Activated CD4-positive, alpha-beta T cell treated with anti-CD3 and anti-CD28 coated beads, Interleukin-2, amount 10 ng/mL, durations not matched to agents 7 days and 5 days (primary cell): ENCODE measurements around the gene ASPG. TPM values are rescaled to one million over a fixed set of nuclear protein-coding genes. Genes with fewer than 3 reads are reported as not detected.

ENCODE experiments used
- CTCF ChIA-PET: fragments of 350-600 bp; sonication (Branson Sonifier 250); formaldehyde crosslinking; loops from one replicate; lab custom pipeline; 2021; ENCODE audit warnings: antibody characterized with exemption; lab: Charles Lee
- POLR2A ChIA-PET: fragments of 350-600 bp; sonication (Branson Sonifier 250); formaldehyde crosslinking; loops from one replicate; lab custom pipeline; 2021; ENCODE audit warnings: antibody characterized with exemption; lab: Charles Lee
- DNase-seq: peaks from one replicate; pipeline ENCODE4 v3.0.0-alpha.2; 2020
- H3K27ac Mint-ChIP-seq: one replicate; pipeline ENCODE4 v1.8.0; 2021; ENCODE audit warnings: mild to moderate bottlenecking, moderate library complexity, mixed read lengths
- H3K27me3 Mint-ChIP-seq: one replicate; pipeline ENCODE4 v1.8.0; 2021; ENCODE audit warnings: mixed read lengths
- H3K36me3 Mint-ChIP-seq: one replicate; pipeline ENCODE4 v1.8.0; 2021; ENCODE audit warnings: low read depth, mixed read lengths
- H3K4me1 Mint-ChIP-seq: one replicate; pipeline ENCODE4 v1.8.0; 2021; ENCODE audit warnings: mixed read lengths
- H3K4me3 Mint-ChIP-seq: one replicate; pipeline ENCODE4 v1.8.0; 2021; ENCODE audit warnings: mild to moderate bottlenecking, moderate library complexity, mixed read lengths
- H3K9me3 Mint-ChIP-seq: one replicate; pipeline ENCODE4 v1.8.0; 2021; ENCODE audit warnings: mixed read lengths
- total RNA-seq, 2 experiments: library from RNA; stranded (reverse); gene quantifications; one replicate each; pipeline ENCODE4 v1.2.3, GENCODE V29; 2021

ASPG gene
- total RNA-seq, 2 experiments from 2014 or later: not detected

- CTCF ChIA-PET: no interaction called here
- POLR2A ChIA-PET: no interaction called here
Observed at GRCh38 chr14:104106471-104106991, 21.0 kb downstream of the ASPG start.

DNA sequence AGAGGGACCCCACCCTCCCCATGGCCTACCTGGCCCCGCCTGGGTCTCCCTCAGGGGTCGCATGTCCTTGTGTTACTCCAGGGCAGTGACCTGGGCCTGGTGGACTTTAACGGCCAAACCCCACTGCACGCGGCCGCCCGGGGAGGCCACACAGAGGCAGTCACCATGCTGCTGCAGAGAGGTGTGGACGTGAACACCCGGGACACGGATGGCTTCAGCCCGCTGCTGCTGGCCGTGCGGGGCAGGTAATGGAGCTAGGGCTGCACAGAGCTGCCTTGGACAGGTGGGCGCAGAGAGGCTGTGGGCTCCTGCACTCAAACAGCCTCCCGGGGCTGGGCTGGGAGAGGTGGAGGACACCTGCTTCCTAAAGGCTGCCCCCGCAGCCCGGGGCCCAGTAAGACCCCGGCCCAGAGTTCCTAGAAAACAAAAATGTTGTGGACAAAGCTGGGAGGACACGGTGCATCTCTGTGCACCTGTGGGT, 21.6 kb downstream of the ASPG start:
- no peak for DNase-seq
- H3K4me3 Mint-ChIP-seq: no peak overlapping the region
- POLR2A ChIA-PET: no interaction called here
- no peaks in the 10 kb centered on the region for H3K36me3 Mint-ChIP-seq
- H3K9me3 Mint-ChIP-seq: no peaks in the 10 kb centered on the region
- H3K27ac Mint-ChIP-seq: no peak overlapping the region
- CTCF ChIA-PET: no interaction called here
- H3K4me1 Mint-ChIP-seq: no peaks in the 10 kb centered on the region
- H3K27me3 Mint-ChIP-seq: no peaks in the 10 kb centered on the region

More at GRCh38 chr14:104106471-104106991, 21.0 kb downstream of the ASPG start:
- no peak overlapping the region for H3K27ac Mint-ChIP-seq
- no peaks in the 10 kb centered on the region for H3K27me3 Mint-ChIP-seq
- H3K36me3 Mint-ChIP-seq: no peaks in the 10 kb centered on the region
- DNase-seq: no peak
- H3K4me3 Mint-ChIP-seq: no peak overlapping the region
- no peaks in the 10 kb centered on the region for H3K9me3 Mint-ChIP-seq
- H3K4me1 Mint-ChIP-seq: no peaks in the 10 kb centered on the region

- Mint-ChIP-seq H3K27ac (no peak overlapping the region), H3K4me1 (no peaks in the 10 kb centered on the region), H3K36me3 (no peaks in the 10 kb centered on the region), H3K9me3 (no peaks in the 10 kb centered on the region), H3K27me3 (no peaks in the 10 kb centered on the region), H3K4me3 (no peak overlapping the region)
- ChIA-PET POLR2A (no interaction called here), CTCF (interaction anchor here (0.9 kb wide), 1 partner anchor 21 kb away, joined by 3 read pairs; no protein-coding TSS in a partner anchor)
- no peak for DNase-seq
Observed at GRCh38 chr14:104107611-104108569, 22.4 kb downstream of the ASPG start.

DNA sequence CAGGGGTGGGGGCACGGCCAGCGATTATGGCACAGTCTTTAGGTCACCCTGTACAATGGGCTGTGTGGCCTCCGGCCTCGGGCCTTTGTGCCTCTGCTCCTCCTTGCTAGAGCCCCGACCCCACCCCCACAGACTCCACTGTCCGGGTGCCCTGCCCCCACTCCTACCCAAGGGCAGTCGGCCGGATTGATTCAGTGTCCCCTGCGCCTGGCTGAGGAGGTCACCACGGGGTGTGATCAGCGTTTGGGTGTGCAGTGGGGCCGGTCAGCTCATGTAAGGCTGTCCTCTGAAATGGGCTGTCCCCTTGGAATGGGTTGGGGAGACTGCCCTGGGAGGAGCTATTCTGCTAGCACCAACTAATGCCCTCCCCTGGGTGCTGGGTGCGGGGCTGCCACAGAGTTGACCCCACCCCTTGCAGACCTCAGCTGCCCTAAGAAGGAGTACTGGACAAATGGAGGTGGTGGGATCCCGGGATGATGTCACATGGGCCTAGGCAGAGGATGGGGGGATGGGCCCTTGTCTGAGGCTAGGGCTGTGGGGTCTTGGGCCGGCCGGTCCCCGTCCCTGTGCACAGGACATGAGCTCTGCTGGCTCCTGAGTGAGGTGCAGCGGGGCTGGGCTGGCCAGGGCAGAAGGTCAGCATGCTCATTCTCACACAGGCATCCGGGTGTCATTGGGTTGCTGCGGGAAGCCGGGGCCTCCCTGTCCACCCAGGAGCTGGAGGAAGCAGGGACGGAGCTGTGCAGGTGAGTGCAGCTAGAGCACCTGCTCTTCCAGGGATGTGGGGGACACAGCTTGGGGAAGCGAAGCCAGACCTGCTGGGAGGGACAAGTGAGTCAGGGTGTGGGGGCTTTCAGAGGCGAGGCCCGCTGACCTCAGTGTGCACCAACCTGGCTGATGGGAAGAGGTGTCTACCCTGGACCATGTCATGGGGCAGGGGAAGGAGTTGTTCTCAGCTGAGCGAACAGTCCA, 23.4 kb downstream of the ASPG start:
- no peak overlapping the region for H3K4me3 Mint-ChIP-seq
- POLR2A ChIA-PET: no interaction called here
- H3K27ac Mint-ChIP-seq: no peak overlapping the region
- CTCF ChIA-PET: interaction anchor here (0.9 kb wide), 1 partner anchor 20 kb away, joined by 3 read pairs; no protein-coding TSS in a partner anchor
- no peaks in the 10 kb centered on the region for H3K36me3 Mint-ChIP-seq
- no peaks in the 10 kb centered on the region for H3K27me3 Mint-ChIP-seq
- H3K4me1 Mint-ChIP-seq: no peaks in the 10 kb centered on the region
- DNase-seq: no peak
- no peaks in the 10 kb centered on the region for H3K9me3 Mint-ChIP-seq

DNA sequence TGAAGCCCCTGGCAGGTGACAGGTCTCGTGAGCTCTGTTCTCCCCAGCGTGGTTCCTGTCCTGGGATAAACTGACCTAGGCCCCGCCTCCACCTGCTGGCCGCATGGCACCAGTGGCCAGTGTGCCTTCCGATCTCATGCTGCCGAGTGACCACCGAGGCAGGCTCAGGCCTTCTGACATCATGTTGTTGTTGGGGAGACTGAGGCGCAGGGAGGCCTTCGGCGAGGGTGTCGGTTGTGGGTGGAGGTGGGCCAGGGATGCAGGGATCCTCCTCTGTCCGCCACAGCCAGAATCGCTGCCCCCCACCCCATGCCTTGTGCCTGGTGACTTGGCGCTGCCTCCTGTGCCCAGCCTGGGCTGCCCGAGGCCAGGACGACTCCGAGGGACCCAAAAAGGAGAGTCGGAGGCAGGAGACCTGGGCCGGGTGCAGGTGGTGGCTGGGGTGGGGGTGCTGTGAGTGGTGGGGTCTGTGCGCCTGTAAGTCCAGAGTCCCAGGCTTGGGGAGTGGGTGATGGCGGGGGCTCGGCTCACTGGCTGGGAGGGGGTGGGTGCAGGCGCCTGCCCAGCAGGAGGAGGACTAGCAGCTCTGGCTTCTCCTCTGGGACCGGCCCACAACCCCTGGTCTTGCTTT, 24.3 kb downstream of the ASPG start:
- Mint-ChIP-seq H3K4me1 (no peaks in the 10 kb centered on the region), H3K9me3 (no peaks in the 10 kb centered on the region), H3K27me3 (no peaks in the 10 kb centered on the region), H3K27ac (peak overlapping the region; percentile 46), H3K4me3 (no peak overlapping the region), H3K36me3 (no peaks in the 10 kb centered on the region)
- CTCF ChIA-PET: no interaction called here
- DNase-seq: no peak
- POLR2A ChIA-PET: no interaction called here

DNA sequence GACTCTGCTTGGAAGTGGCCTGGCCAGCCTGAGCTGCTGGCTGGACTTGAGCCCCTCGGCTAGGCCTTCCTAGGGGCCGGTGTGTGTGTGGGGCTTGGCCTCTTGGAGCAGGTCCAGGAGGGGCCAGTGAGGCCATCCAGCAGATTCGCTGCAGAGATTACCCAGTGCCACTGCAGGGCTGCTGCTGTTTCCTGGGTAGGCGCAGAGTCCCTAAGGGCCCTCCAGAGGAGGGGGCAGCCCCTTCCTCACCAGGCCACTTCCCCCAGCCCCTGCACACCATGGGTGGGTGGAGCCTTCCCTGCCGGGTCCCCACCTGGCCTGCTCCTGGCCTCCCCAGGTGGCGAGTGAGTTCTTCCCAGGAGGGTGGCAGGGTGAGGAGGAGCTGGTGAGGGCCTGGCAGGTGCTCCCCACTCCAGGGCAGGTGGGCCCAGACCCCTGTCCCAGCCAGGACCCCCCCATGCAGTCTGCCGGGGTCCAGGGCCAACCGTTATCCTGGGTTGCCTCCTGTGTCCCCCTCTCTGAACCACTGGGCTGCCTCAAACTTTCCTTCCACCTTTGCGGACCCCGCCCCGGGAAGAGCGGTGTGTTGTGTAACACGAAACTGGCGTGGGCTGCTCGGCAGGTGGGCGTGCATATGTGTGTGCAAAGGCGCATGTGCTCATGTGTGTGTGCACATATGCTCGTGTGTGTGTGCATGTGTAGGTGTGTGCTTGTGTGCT, 25.1 kb downstream of the ASPG start:
- no peaks in the 10 kb centered on the region for H3K4me1 Mint-ChIP-seq
- no peak overlapping the region for H3K4me3 Mint-ChIP-seq
- H3K27ac Mint-ChIP-seq: no peak overlapping the region
- H3K27me3 Mint-ChIP-seq: peaks cover 3% of the 10 kb centered on the region
- POLR2A ChIA-PET: no interaction called here
- DNase-seq: no peak
- no peaks in the 10 kb centered on the region for H3K9me3 Mint-ChIP-seq
- no peaks in the 10 kb centered on the region for H3K36me3 Mint-ChIP-seq
- CTCF ChIA-PET: no interaction called here

- Mint-ChIP-seq H3K4me1 (no peaks in the 10 kb centered on the region), H3K4me3 (no peak overlapping the region), H3K27me3 (peaks cover 10% of the 10 kb centered on the region), H3K9me3 (no peaks in the 10 kb centered on the region), H3K36me3 (no peaks in the 10 kb centered on the region), H3K27ac (no peak overlapping the region)
- DNase-seq: no peak
- POLR2A ChIA-PET: no interaction called here
- CTCF ChIA-PET: no interaction called here
Observed at GRCh38 chr14:104111301-104112112, 26.0 kb downstream of the ASPG start.

DNA sequence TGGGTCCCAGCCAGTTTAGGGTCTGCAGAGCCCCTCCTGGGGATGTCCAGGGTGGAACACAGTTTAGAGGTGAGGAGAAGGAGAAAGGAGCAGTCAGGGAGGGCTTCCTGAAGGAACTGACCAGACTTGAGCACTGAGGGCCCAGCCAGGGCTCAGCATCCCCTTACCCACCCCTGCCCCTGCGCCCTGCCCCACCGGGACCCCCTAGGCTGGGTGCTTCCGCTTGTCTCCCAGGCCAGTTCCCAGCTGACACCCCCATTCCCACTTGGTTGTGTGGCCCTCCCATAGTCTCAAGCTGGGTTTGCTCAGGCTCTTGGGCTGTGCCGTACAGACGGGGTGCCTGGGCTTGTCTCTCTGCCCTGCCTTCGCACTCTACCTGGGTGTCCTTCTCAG, 26.6 kb downstream of the ASPG start:
- Mint-ChIP-seq H3K27ac (no peak overlapping the region), H3K36me3 (no peaks in the 10 kb centered on the region), H3K4me3 (no peak overlapping the region), H3K9me3 (no peaks in the 10 kb centered on the region), H3K4me1 (no peaks in the 10 kb centered on the region), H3K27me3 (peaks cover 10% of the 10 kb centered on the region)
- no peak for DNase-seq
- ChIA-PET CTCF (no interaction called here), POLR2A (no interaction called here)

GRCh38 chr14:104112609-104113571, 27.4 kb downstream of the ASPG start:
- Mint-ChIP-seq H3K4me3 (no peak overlapping the region), H3K4me1 (no peaks in the 10 kb centered on the region), H3K36me3 (no peaks in the 10 kb centered on the region), H3K27ac (no peak overlapping the region), H3K27me3 (peaks cover 10% of the 10 kb centered on the region), H3K9me3 (no peaks in the 10 kb centered on the region)
- CTCF ChIA-PET: no interaction called here
- POLR2A ChIA-PET: interaction anchor here (0.6 kb wide), 1 partner anchor 377 kb away, joined by 4 read pairs; no protein-coding TSS in a partner anchor
- no peak for DNase-seq

- H3K27ac Mint-ChIP-seq: no peak overlapping the region
- no peak for DNase-seq
- H3K9me3 Mint-ChIP-seq: no peaks in the 10 kb centered on the region
- no peaks in the 10 kb centered on the region for H3K36me3 Mint-ChIP-seq
- CTCF ChIA-PET: interaction anchor here (1.8 kb wide), 1 partner anchor 36 kb away, joined by 5 read pairs; no protein-coding TSS in a partner anchor
- no peak overlapping the region for H3K4me3 Mint-ChIP-seq
- peaks cover 17% of the 10 kb centered on the region for H3K27me3 Mint-ChIP-seq
- H3K4me1 Mint-ChIP-seq: no peaks in the 10 kb centered on the region
- POLR2A ChIA-PET: no interaction called here
Observed at GRCh38 chr14:104113631-104114420, 28.3 kb downstream of the ASPG start.
